BE2C (cell line): Measurements from ENCODE around the gene ELAVL1.

Experiments used
- DNase-seq: peaks from one replicate; pipeline ENCODE4 v3.0.0-alpha.2; 2020
- H3K27me3 ChIP-seq: fragments of 250-450 bp; sonication (Bioruptor Pico); 2 replicates; pipeline ENCODE4 v1.5.1; 2020; ENCODE audit warnings: mild to moderate bottlenecking
- H3K36me3 ChIP-seq: fragments of 250-450 bp; sonication (Bioruptor Pico); 2 replicates; pipeline ENCODE4 v1.5.1; 2020; ENCODE audit warnings: mild to moderate bottlenecking
- H3K4me1 ChIP-seq: fragments of 250-450 bp; sonication (Bioruptor Pico); 2 replicates; pipeline ENCODE4 v1.5.1; 2020
- H3K4me3 ChIP-seq: 2 replicates; pipeline ENCODE4 v1.5.1; 2011; ENCODE audit warnings: low read depth, low read length
- H3K9me3 ChIP-seq: fragments of 250-450 bp; sonication (Bioruptor Pico); 2 replicates; pipeline ENCODE4 v1.5.1; 2020
- CTCF ChIP-seq: IDR thresholded peaks from 2 replicates; pipeline ENCODE4 v1.5.1; 2012; ENCODE audit warnings: mild to moderate bottlenecking, low read depth, low read length

Gene ELAVL1

DNA sequence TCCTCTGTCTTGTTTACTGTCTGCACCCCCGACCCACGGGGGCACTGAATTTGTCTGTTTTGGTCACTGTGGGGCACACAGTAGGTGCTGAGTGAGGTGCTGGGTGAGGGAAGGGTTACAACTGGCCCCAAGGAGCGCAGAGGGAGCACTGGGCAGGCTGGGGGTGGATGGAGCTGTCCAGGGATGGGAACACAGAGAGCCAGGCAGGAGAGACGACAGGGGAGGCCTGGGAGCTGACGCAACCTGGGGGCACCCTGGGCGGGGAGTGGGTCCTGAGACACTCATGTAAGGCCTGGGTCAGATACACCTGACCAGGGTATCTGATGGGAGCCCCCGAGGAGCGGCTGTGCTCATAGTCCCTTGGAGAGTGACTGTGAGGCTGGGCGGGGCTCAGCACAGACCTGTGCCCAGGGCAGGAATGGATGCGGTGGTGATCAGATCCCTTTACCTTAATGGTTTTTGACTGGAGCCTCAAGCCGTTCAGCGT is 24.8 kb downstream of the ELAVL1 start:
- Histone ChIP-seq H3K27me3 (no peaks in the 10 kb centered on the region), H3K36me3 (peaks cover 76% of the 10 kb centered on the region), H3K9me3 (no peaks in the 10 kb centered on the region), H3K4me1 (no peaks in the 10 kb centered on the region), H3K4me3 (no peak overlapping the region)
- DNase-seq, result no peak
- no peak for TF ChIP-seq CTCF

- no peaks in the 10 kb centered on the region for H3K27me3 ChIP-seq
- DNase-seq, result no peak
- no peak overlapping the region for H3K4me3 ChIP-seq
- H3K9me3 ChIP-seq, result no peaks in the 10 kb centered on the region
- TF ChIP-seq CTCF, result no peak
- peaks cover 79% of the 10 kb centered on the region for H3K36me3 ChIP-seq
- H3K4me1 ChIP-seq, result no peaks in the 10 kb centered on the region
Observed at GRCh38 chr19:7980168-7980567, 25.3 kb downstream of the ELAVL1 start.

DNA sequence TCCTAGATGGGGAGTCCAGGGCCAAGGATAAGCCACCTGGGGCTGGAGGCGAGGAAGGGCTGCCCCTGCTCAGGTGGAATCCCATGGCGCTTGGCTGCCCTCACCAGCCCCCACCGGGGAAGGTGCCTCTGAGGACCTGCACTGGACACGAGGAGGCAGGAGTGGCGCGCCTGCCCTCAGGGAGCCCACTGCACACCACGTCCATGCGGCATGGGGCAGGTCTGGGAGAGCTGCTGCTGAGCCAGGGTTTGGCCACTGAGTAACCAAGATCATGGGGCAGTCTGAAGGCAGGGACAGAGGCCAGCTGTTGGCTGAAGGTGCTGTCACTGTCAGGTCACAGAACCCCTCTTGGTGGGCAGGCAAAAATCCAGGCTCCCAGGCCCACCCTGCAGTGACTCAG is 25.9 kb downstream of the ELAVL1 start:
- Histone ChIP-seq H3K4me3 (no peak overlapping the region), H3K4me1 (no peaks in the 10 kb centered on the region), H3K36me3 (peaks cover 80% of the 10 kb centered on the region), H3K27me3 (no peaks in the 10 kb centered on the region), H3K9me3 (no peaks in the 10 kb centered on the region)
- TF ChIP-seq CTCF, result no peak
- no peak for DNase-seq

GRCh38 chr19:7979011-7979410 is 26.4 kb downstream of the ELAVL1 start:
- H3K36me3 ChIP-seq, result peaks cover 80% of the 10 kb centered on the region
- no peak for DNase-seq

GRCh38 chr19:7978179-7978825 is 27.1 kb downstream of the ELAVL1 start:
- Histone ChIP-seq H3K4me1 (no peaks in the 10 kb centered on the region), H3K4me3 (no peak overlapping the region), H3K9me3 (no peaks in the 10 kb centered on the region), H3K27me3 (no peaks in the 10 kb centered on the region), H3K36me3 (peaks cover 80% of the 10 kb centered on the region)
- TF ChIP-seq CTCF, result no peak
- DNase-seq, result no peak

More at GRCh38 chr19:7979011-7979410, 26.4 kb downstream of the ELAVL1 start:
- no peak for TF ChIP-seq CTCF
- no peak overlapping the region for H3K4me3 ChIP-seq
- no peaks in the 10 kb centered on the region for H3K4me1 ChIP-seq
- no peaks in the 10 kb centered on the region for H3K9me3 ChIP-seq
- no peaks in the 10 kb centered on the region for H3K27me3 ChIP-seq

DNA sequence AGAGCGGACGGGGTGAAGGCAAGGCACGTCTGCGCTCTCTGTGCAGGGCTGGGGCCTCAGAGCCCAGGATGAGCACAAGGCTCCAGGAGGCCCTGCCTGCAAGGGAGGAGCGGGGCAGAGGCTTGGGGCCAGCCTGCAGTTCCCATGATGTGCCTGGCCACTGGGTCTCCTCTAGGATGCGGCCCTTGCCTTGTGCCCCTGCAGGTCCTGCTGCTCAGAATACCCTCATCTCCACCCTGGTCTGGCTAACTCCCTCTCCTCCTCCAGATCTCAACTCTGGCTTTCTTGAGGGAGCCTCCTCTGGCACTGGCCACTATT is 27.8 kb downstream of the ELAVL1 start:
- no peaks in the 10 kb centered on the region for H3K4me1 ChIP-seq
- H3K4me3 ChIP-seq, result no peak overlapping the region
- no peaks in the 10 kb centered on the region for H3K9me3 ChIP-seq
- H3K36me3 ChIP-seq, result peaks cover 76% of the 10 kb centered on the region
- no peak for DNase-seq
- no peaks in the 10 kb centered on the region for H3K27me3 ChIP-seq
- TF ChIP-seq CTCF, result no peak
